ENCODE results near the gene ZNF791.
A peak's percentile ranks its signal among the peaks of the same experiment; 100 is the strongest.
"Not testable (repeated sequence)": the region's sequence is repeated elsewhere in the genome, so short reads cannot be mapped to it uniquely, and the experiment has no call there.

The ZNF791 gene

GRCh38 chr19:12642506-12642905 lies 31.8 kb downstream of the ZNF791 start:
- DNase-seq (ENCODE audit: low read depth): no peak
- no peak for TF ChIP-seq CTCF (IDR thresholded peaks at IDR 0.05; ENCODE audit: low read depth, low read length, missing control alignments)
- no peak overlapping the region for H3K4me3 ChIP-seq (ENCODE audit: low read depth, low read length)
- in situ Hi-C loops (cut with HindIII; ENCODE audit: low sequenced_read_pairs): no loop called here

GRCh38 chr19:12643716-12644115 lies 33.0 kb downstream of the ZNF791 start:
- DNase-seq (ENCODE audit: low read depth); H3K4me3 ChIP-seq (ENCODE audit: low read depth, low read length); in situ Hi-C loops (cut with HindIII; ENCODE audit: low sequenced_read_pairs): not testable (repeated sequence)

- in situ Hi-C loops (cut with HindIII; ENCODE audit: low sequenced_read_pairs): no loop called here
- no peak for DNase-seq (ENCODE audit: low read depth)
- no peak for TF ChIP-seq CTCF (IDR thresholded peaks at IDR 0.05; ENCODE audit: low read depth, low read length, missing control alignments)
- no peak overlapping the region for H3K4me3 ChIP-seq (ENCODE audit: low read depth, low read length)
Measured at GRCh38 chr19:12646551-12646950, 35.8 kb downstream of the ZNF791 start.

- no peak for DNase-seq (ENCODE audit: low read depth)
- TF ChIP-seq CTCF (IDR thresholded peaks at IDR 0.05; ENCODE audit: low read depth, low read length, missing control alignments): no peak
- in situ Hi-C loops (cut with HindIII; ENCODE audit: low sequenced_read_pairs): no loop called here
- no peak overlapping the region for H3K4me3 ChIP-seq (ENCODE audit: low read depth, low read length)
Measured at GRCh38 chr19:12647047-12647446, 36.3 kb downstream of the ZNF791 start.

GRCh38 chr19:12647490-12648071 lies 36.9 kb downstream of the ZNF791 start:
- no peak for DNase-seq (ENCODE audit: low read depth)
- in situ Hi-C loops (cut with HindIII; ENCODE audit: low sequenced_read_pairs): no loop called here
- no peak overlapping the region for H3K4me3 ChIP-seq (ENCODE audit: low read depth, low read length)
- no peak for TF ChIP-seq CTCF (IDR thresholded peaks at IDR 0.05; ENCODE audit: low read depth, low read length, missing control alignments)

- in situ Hi-C loops (cut with HindIII; ENCODE audit: low sequenced_read_pairs): no loop called here
- peak; percentile 38 for TF ChIP-seq CTCF (IDR thresholded peaks at IDR 0.05; ENCODE audit: low read depth, low read length, missing control alignments)
Measured at GRCh38 chr19:12648088-12648487, 37.4 kb downstream of the ZNF791 start.

GRCh38 chr19:12649941-12650340 lies 39.2 kb downstream of the ZNF791 start:
- in situ Hi-C loops (cut with HindIII; ENCODE audit: low sequenced_read_pairs): no loop called here
- H3K4me3 ChIP-seq (ENCODE audit: low read depth, low read length): no peak overlapping the region
- no peak for DNase-seq (ENCODE audit: low read depth)
- no peak for TF ChIP-seq CTCF (IDR thresholded peaks at IDR 0.05; ENCODE audit: low read depth, low read length, missing control alignments)

More at GRCh38 chr19:12648088-12648487, 37.4 kb downstream of the ZNF791 start:
- no peak for DNase-seq (ENCODE audit: low read depth)
- H3K4me3 ChIP-seq (ENCODE audit: low read depth, low read length): peak overlapping the region; percentile 12

All from astrocyte of the cerebellum (primary cell).